HepG2 (cell line): ENCODE measurements around the gene SUMO4. TPM values are rescaled to one million over a fixed set of nuclear protein-coding genes. Genes with fewer than 3 reads are reported as not detected.

Experiments used
- ATAC-seq: fragments of 200-7000 bp; cut with Tn5 transposase; 3 replicates; pipeline ENCODE4 v1.9.1; 2020; ENCODE audit warnings: mild to moderate bottlenecking, moderate library complexity
- BruUV-seq: library from RNA; stranded (reverse); fragments of 400-500 nt; replicated peaks from 2 replicates; lab custom pipeline; 2021; lab: Mats Ljungman, UMichigan
- CTCF ChIA-PET: fragments of 300-600 bp; formaldehyde crosslinking; extraction: SDS; loops from one replicate; lab custom pipeline; 2021; ENCODE audit warnings: low total read pairs, inconsistent platforms, low intra/inter-chr PET ratio; lab: Yijun Ruan, JAX
- POLR2A ChIA-PET: fragments of 350-600 bp; sonication (Branson Sonifier 250); formaldehyde crosslinking; loops from one replicate; lab custom pipeline; 2020; ENCODE audit warnings: antibody characterized with exemption, inconsistent platforms; lab: Yijun Ruan, JAX
- DNase-seq: peaks from one replicate; pipeline ENCODE4 v3.0.0-alpha.2; 2015; ENCODE audit warnings: low spot score
- FAIRE-seq: peaks from 3 replicates; lab custom pipeline; 2011; peaks lifted over from hg19 to GRCh38; lab: Jason Lieb, UNC
- H2AFZ ChIP-seq: one replicate; pipeline ENCODE4 v1.6.1; 2011; ENCODE audit warnings: low read length, inconsistent platforms
- H3K27ac ChIP-seq: fragments of 300-600 bp; 3 replicates; pipeline ENCODE4 v1.8.0; 2011; ENCODE audit warnings: mixed run types, mild to moderate bottlenecking, mixed read lengths, low read length, inconsistent platforms; ENCODE audit not compliant: insufficient read depth; ENCODE audit errors: extremely low read length
- H3K27me3 ChIP-seq, 2 experiments: fragments of 200-600 bp in 1 of 2; 2 replicates in 1 of 2; 3 replicates in 1 of 2; pipeline versions ENCODE4 v1.6.0 to v1.8.0; 2011; ENCODE audit warnings: low read length in 2 of 2, mild to moderate bottlenecking in 2 of 2, moderate library complexity in 2 of 2, inconsistent platforms in 1 of 2; ENCODE audit not compliant: insufficient read depth in 2 of 2, control insufficient read depth in 1 of 2
- H3K36me3 ChIP-seq, 2 experiments: fragments of 200-600 bp in 1 of 2; replicated peaks in 1 of 2; 2 replicates in 1 of 2; 3 replicates in 1 of 2; pipeline versions ENCODE4 v1.5.1 to v1.8.0; 2011; ENCODE audit warnings: low read length in 2 of 2, inconsistent platforms in 1 of 2; ENCODE audit not compliant: insufficient read depth in 2 of 2, control insufficient read depth in 1 of 2
- H3K4me1 ChIP-seq: 2 replicates; pipeline ENCODE4 v1.5.1; 2012; ENCODE audit warnings: low read length, inconsistent platforms; ENCODE audit not compliant: insufficient read depth
- H3K4me2 ChIP-seq: 2 replicates; pipeline ENCODE4 v1.6.0; 2011; ENCODE audit warnings: low read depth, low read length, inconsistent platforms
- H3K4me3 ChIP-seq, 3 experiments: fragments of 200-600 bp in 1 of 3; sonication (generic), shearing (Covaris generic) in 1 of 3; replicated peaks in 1 of 3; 2 replicates each; pipeline ENCODE4 v1.5.1; 2011 to 2016; ENCODE audit warnings: low read length in 3 of 3, inconsistent platforms in 2 of 3, low read depth in 2 of 3, mild to moderate bottlenecking in 2 of 3, control low read depth in 1 of 3, mixed read lengths in 1 of 3; ENCODE audit not compliant: insufficient read depth in 1 of 3
- H3K79me2 ChIP-seq: one replicate; pipeline ENCODE4 v1.6.1; 2011; ENCODE audit warnings: low read length, inconsistent platforms; ENCODE audit not compliant: insufficient read depth
- H3K9ac ChIP-seq: 2 replicates; pipeline ENCODE4 v1.6.0; 2011; ENCODE audit warnings: mild to moderate bottlenecking, low read depth, low read length, inconsistent platforms; ENCODE audit not compliant: insufficient read depth
- H3K9me3 ChIP-seq: 2 replicates; pipeline ENCODE4 v1.5.1; 2012; ENCODE audit warnings: mild to moderate bottlenecking, low read length
- H4K20me1 ChIP-seq: 2 replicates; pipeline ENCODE4 v1.6.0; 2011; ENCODE audit warnings: inconsistent platforms, mild to moderate bottlenecking, low read length, moderate library complexity; ENCODE audit not compliant: insufficient read depth
- CCDC6 ChIP-seq: sonication (generic); formaldehyde crosslinking; IDR thresholded peaks from 2 replicates; pipeline ENCODE4 v1.8.1; 2022; ENCODE audit warnings: mild to moderate bottlenecking, missing genetic modification reagents, moderate library complexity
- GPN1 ChIP-seq: sonication (generic); formaldehyde crosslinking; IDR thresholded peaks from 2 replicates; pipeline ENCODE4 v1.5.1; 2020; ENCODE audit warnings: missing genetic modification reagents, borderline replicate concordance
- PRDM4 ChIP-seq: sonication (generic); formaldehyde crosslinking; IDR thresholded peaks from 2 replicates; pipeline ENCODE4 v1.9.0; 2021; ENCODE audit warnings: missing genetic modification reagents, borderline replicate concordance
- ZBTB26 ChIP-seq: IDR thresholded peaks from 2 replicates; pipeline ENCODE4 v1.6.1; 2016; ENCODE audit warnings: missing compliant biosample characterization, missing genetic modification reagents, borderline replicate concordance
- ZNF10 ChIP-seq: sonication (generic); formaldehyde crosslinking; IDR thresholded peaks from 2 replicates; pipeline ENCODE4 v1.4.0; 2020; ENCODE audit warnings: mild to moderate bottlenecking, low read depth, missing genetic modification reagents, borderline replicate concordance
- ZNF160 ChIP-seq: sonication (generic); formaldehyde crosslinking; IDR thresholded peaks from 2 replicates; pipeline ENCODE4 v1.8.0; 2022; ENCODE audit warnings: mild to moderate bottlenecking, inconsistent platforms, missing genetic modification reagents
- ZNF616 ChIP-seq: sonication (generic); formaldehyde crosslinking; IDR thresholded peaks from 2 replicates; pipeline ENCODE4 v1.5.0; 2020; ENCODE audit warnings: low read depth, mild to moderate bottlenecking, missing genetic modification reagents
- WGBS: methylation state at CpG from one replicate; pipeline ENCODE4 v1.1.6; 2017; ENCODE audit warnings: low lambda C conversion rate; 5-methylcytosine and 5-hydroxymethylcytosine counted together
- in situ Hi-C: cut with HindIII; loops from 2 replicates; pipeline ENCODE4 v1.10.0; 2017; ENCODE audit warnings: low pct_unique_long_range_greater_than_20kb; ENCODE audit not compliant: extremely low pct_ligation_motif_present
- intact Hi-C: fragments of 100-400 bp; cut with micrococcal nuclease; formaldehyde crosslinking; loops from one replicate; pipeline ENCODE4 v1.10.0; 2022; ENCODE audit not compliant: unreplicated experiment
- polyA plus RNA-seq, 8 experiments: library from polyadenylated mRNA; depleted of rRNA in 3 of 8; stranded (reverse) in 7 of 8; unstranded in 1 of 8; fragments of >200 nt; fragmentation: Illumina TruSeq in 4 of 8; extraction: Trizol in 4 of 8; gene quantifications; 2 replicates each; pipeline versions ENCODE4 v1.2.1 to v1.2.3, GENCODE V29; 2011 to 2016; ENCODE audit warnings: low read depth in 4 of 8, missing spikeins in 1 of 8, mixed read lengths in 1 of 8; ENCODE audit not compliant: insufficient read depth in 1 of 8
- total RNA-seq, 5 experiments: library from RNA; depleted of rRNA; stranded (reverse); fragments of >200 nt; fragmentation: Illumina TruSeq; extraction: Trizol; gene quantifications; 2 replicates each; pipeline ENCODE4 v1.2.3, GENCODE V29; 2016; ENCODE audit warnings: low read depth in 1 of 5

The SUMO4 gene
- total and polyA plus RNA-seq, 2 of the 13 experiments (the other 11 are each of a cell fraction or from before 2014, with no cell fraction given): 0.22 to 1.2 TPM

GRCh38 chr6:149384464-149384863 lies 15.6 kb upstream of the SUMO4 start (continued):
- TF ChIP-seq PRDM4 (no peak), ZNF616 (CRISPR knock-in tag) (no peak), ZNF10 (CRISPR knock-in tag) (no peak)
- TF ChIP-seq, all 625 proteins: peak for 0

- Histone ChIP-seq H3K36me3 (peaks cover 3 to 14% of the 10 kb centered on the region in 2 experiments), H3K9me3 (no peaks in the 10 kb centered on the region), H3K79me2 (no peaks in the 10 kb centered on the region), H3K27me3 (no peaks in the 10 kb centered on the region), H3K4me3 (no peak overlapping the region), H3K4me2 (no peak overlapping the region), H3K4me1 (no peaks in the 10 kb centered on the region), H4K20me1 (no peaks in the 10 kb centered on the region), H2AFZ (no peak overlapping the region), H3K9ac (no peak overlapping the region), H3K27ac (no peak overlapping the region)
- no peak for ATAC-seq
- in situ Hi-C loops: no loop called here
- no TSS peak for BruUV-seq
- 96% methylated on average over 5 of the region's 5 CpGs for WGBS
- TF ChIP-seq ZBTB26 (CRISPR knock-in tag): no peak
- TF ChIP-seq ZNF160 (CRISPR knock-in tag): no peak
- TF ChIP-seq GPN1: no peak
- no peak for TF ChIP-seq CCDC6 (CRISPR knock-in tag)
- FAIRE-seq: no peak
- DNase-seq: no peak
- CTCF ChIA-PET: no interaction called here
- POLR2A ChIA-PET: no interaction called here
- intact Hi-C loops: no loop called here
Measured at GRCh38 chr6:149385998-149386646, 13.9 kb upstream of the SUMO4 start.
